Uterus (tissue), 4 donors: ENCODE measurements around the gene ELMO1. TPM values are rescaled to one million over a fixed set of nuclear protein-coding genes. Genes with fewer than 3 reads are reported as not detected.

Experiments
- DNase-seq, 2 donors: peaks; one replicate each; pipeline ENCODE4 v3.0.0-alpha.2; 2019 to 2020
- H3K27ac ChIP-seq, 2 donors: fragments of 200-600 bp; sonication (generic); 1 replicate in 1 of 2; 2 replicates in 1 of 2; pipeline ENCODE4 v1.5.1; 2016 to 2018
- H3K27me3 ChIP-seq, 2 donors: fragments of 200-600 bp; sonication (generic); one replicate each; pipeline ENCODE4 v1.5.1; 2018 to 2019; ENCODE audit warnings: control low read depth in 1 of 2
- H3K36me3 ChIP-seq, 2 donors: fragments of 200-600 bp; sonication (generic); one replicate each; pipeline ENCODE4 v1.5.1; 2019; ENCODE audit warnings: control low read depth in 1 of 2
- H3K4me1 ChIP-seq, 2 donors: fragments of 200-600 bp; sonication (generic); one replicate each; pipeline ENCODE4 v1.5.1; 2018 to 2019; ENCODE audit warnings: control low read depth in 1 of 2
- H3K4me3 ChIP-seq, 2 donors: fragments of 200-600 bp; sonication (generic); 1 replicate in 1 of 2; 2 replicates in 1 of 2; pipeline ENCODE4 v1.5.1; 2018 to 2019; ENCODE audit warnings: mild to moderate bottlenecking in 1 of 2
- H3K9me3 ChIP-seq, 2 donors: fragments of 200-600 bp; sonication (generic); one replicate each; pipeline ENCODE4 v1.5.1; 2019; ENCODE audit warnings: control low read depth in 1 of 2
- POLR2A ChIP-seq, 2 donors: fragments of 450-650 bp; IDR thresholded peaks; one replicate each; pipeline ENCODE4 v1.6.1; 2016; ENCODE audit warnings: antibody characterized with exemption in 2 of 2, mild to moderate bottlenecking in 1 of 2, moderate library complexity in 1 of 2
- intact Hi-C: fragments of 100-400 bp; cut with DNase I; formaldehyde crosslinking; loops from one replicate; pipeline ENCODE4 v1.15.1; 2023; ENCODE audit warnings: low total_unique reads
- total RNA-seq, 4 donors: library from RNA; depleted of rRNA in 3 of 4; stranded (reverse); fragments of >200 nt in 3 of 4; gene quantifications; one replicate each; pipeline versions ENCODE4 v1.1.0 to v1.2.4, GENCODE V29; 2014 to 2023
- TF ChIP-seq, protein P1 (sequence below), 4 experiments: fragments of 200-600 bp in 2 of 4; fragments of 450-650 bp in 2 of 4; sonication (generic) in 2 of 4; IDR thresholded peaks; one replicate each; pipeline ENCODE4 v1.5.1; 2016 to 2019; ENCODE audit warnings: antibody characterized with exemption in 4 of 4, mild to moderate bottlenecking in 2 of 4, moderate library complexity in 1 of 4
- donor health status: DM: yes; HTN: yes; CAD: no.

Gene ELMO1
- total RNA-seq, 4 donors from 2014 or later: 37.9 to 64.7 (median 55.5) TPM

DNA sequence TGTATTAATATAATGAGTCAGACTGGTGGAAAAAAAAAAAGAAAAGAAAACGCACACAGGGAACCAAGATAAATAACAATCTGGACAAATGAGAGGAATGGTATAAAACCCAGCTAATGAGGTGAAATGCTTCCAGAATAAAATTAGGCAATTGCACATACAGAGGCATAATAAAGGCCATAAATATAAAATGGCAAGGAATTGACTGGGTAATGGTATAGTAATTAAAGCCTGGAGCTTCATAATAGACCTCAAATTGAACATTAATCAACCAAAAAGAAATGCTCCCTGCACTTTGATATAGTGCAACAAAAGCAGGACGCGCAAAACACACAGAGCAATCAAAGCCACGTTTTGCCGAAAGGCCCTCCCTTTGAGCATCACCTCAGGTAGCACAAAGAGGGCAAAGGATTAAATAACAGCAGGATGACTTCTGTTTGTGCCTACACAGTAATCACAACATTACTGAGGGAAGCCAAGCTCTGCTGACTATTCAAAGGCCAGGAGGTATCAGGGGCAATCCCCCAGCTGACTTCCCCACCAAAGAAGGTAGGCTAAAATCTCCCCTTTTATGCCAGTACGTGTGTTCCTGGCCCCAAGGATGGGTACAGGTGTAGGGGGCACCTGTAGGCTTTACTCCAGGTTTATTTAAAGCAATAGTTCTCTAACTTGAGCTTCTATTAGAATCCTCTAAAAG lies 343.7 kb downstream of the ELMO1 start:
- Histone ChIP-seq H3K4me3 (no peak overlapping the region), H3K27me3 (no peaks in the 10 kb centered on the region), H3K27ac (no peak overlapping the region), H3K36me3 (no peaks in the 10 kb centered on the region), H3K9me3 (no peaks in the 10 kb centered on the region), H3K4me1 (no peaks in the 10 kb centered on the region)
- TF ChIP-seq, protein P1, sequence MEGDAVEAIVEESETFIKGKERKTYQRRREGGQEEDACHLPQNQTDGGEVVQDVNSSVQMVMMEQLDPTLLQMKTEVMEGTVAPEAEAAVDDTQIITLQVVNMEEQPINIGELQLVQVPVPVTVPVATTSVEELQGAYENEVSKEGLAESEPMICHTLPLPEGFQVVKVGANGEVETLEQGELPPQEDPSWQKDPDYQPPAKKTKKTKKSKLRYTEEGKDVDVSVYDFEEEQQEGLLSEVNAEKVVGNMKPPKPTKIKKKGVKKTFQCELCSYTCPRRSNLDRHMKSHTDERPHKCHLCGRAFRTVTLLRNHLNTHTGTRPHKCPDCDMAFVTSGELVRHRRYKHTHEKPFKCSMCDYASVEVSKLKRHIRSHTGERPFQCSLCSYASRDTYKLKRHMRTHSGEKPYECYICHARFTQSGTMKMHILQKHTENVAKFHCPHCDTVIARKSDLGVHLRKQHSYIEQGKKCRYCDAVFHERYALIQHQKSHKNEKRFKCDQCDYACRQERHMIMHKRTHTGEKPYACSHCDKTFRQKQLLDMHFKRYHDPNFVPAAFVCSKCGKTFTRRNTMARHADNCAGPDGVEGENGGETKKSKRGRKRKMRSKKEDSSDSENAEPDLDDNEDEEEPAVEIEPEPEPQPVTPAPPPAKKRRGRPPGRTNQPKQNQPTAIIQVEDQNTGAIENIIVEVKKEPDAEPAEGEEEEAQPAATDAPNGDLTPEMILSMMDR (IDR thresholded peaks at IDR 0.05): no peak
- TF ChIP-seq POLR2A (IDR thresholded peaks at IDR 0.05): no peak
- intact Hi-C loops: no loop called here
- no peak for DNase-seq

DNA sequence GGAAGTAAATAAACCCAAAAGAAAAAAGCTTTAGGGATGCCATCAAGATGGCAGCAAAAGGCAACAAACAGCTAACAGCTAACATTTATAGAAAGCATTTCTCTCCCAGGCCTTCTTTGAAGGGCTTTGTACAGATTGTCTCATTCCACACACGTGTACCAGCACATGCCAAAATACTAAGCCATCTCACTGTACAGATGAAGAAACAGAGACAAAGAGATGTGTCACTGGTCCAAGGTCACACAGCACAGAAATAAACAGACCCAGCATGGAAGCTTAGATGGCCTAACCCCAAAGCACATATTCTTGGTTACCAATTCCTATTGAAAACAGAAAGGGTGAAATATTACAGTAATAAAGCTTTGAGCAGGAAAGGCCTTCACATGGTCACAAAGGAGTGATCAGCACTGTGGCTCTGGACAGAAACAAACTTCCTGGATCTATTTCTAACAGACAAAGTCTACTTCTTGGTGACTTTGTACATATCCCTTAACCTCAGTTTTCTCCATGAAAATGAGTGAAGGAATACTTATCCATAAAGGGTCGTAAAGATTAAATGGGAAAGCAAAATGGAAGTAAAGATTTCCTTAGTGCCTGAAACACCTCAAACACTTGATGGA lies 346.0 kb downstream of the ELMO1 start:
- Histone ChIP-seq H3K4me1 (no peaks in the 10 kb centered on the region), H3K9me3 (no peaks in the 10 kb centered on the region)

DNA sequence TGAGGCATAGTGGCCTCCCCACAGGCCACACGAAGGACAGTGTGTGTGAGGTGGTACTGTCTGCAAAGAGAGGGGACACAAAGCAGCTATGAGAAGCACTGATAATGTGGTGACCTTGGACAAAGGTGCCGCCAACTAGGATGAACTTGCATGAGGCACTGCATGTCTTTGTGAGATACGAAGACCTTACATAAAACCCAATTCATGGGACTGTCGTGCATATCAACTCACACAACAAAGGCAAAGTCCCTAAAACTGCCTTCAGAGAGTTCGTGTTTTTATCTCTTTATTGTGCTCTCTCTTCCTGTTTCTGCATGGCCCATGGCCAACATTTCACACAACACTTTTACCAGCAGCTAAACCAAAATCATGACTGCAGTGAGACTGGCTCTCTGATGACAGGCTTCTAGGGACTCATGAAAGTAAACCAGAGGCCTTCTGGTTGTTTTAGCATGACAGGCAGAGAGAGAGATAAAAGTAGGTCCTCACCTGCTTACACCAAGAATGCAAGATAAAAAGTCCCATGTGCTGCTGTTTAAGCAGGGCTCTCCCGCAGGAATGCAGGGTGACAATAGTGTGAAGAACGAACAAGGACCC lies 347.8 kb downstream of the ELMO1 start:
- intact Hi-C loops: no loop called here
- no peak overlapping the region for H3K27ac ChIP-seq
- no peak for DNase-seq
- no peaks in the 10 kb centered on the region for H3K4me1 ChIP-seq
- H3K27me3 ChIP-seq: no peaks in the 10 kb centered on the region
- no peak overlapping the region for H3K4me3 ChIP-seq
- H3K9me3 ChIP-seq: no peaks in the 10 kb centered on the region
- H3K36me3 ChIP-seq: no peaks in the 10 kb centered on the region
- no peak for TF ChIP-seq POLR2A (IDR thresholded peaks at IDR 0.05)
- TF ChIP-seq, protein P1 (IDR thresholded peaks at IDR 0.05): no peak

More for the DNA sequence above, 346.0 kb downstream of the ELMO1 start:
- Histone ChIP-seq H3K4me3 (no peak overlapping the region), H3K27me3 (no peaks in the 10 kb centered on the region), H3K36me3 (no peaks in the 10 kb centered on the region), H3K27ac (no peak overlapping the region)
- DNase-seq: no peak
- TF ChIP-seq, protein P1 (IDR thresholded peaks at IDR 0.05): no peak
- intact Hi-C loops: no loop called here

- H3K4me3 ChIP-seq: no peak overlapping the region
- TF ChIP-seq, protein P1 (IDR thresholded peaks at IDR 0.05): no peak
- no peak for TF ChIP-seq POLR2A (IDR thresholded peaks at IDR 0.05)
- no peaks in the 10 kb centered on the region for H3K4me1 ChIP-seq
- no peaks in the 10 kb centered on the region for H3K9me3 ChIP-seq
- H3K36me3 ChIP-seq: no peaks in the 10 kb centered on the region
- H3K27ac ChIP-seq: no peak overlapping the region
- no peak for DNase-seq
- no peaks in the 10 kb centered on the region for H3K27me3 ChIP-seq
- intact Hi-C loops: no loop called here
These were observed 349.9 kb downstream of the ELMO1 start for GRCh38 chr7:37098762-37099161.

DNA sequence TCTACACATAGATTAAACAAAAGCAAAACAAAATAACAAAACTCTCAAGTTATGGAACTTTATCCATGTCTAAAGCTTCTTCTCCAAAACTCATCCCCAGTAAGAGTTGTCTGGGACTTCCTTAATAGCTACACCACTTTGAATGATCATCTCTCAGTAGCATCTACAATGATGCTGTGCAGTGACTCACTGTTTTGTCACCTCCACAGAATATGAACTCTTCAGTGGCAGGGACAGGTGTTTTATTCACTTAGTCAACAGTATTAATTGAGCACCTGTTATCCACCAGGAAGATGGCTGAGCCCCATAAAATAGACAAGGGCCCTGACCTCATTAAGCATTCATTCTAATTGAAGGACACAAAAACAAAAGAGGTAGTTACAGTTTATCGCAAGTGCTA lies 350.7 kb downstream of the ELMO1 start:
- Histone ChIP-seq H3K27ac (no peak overlapping the region), H3K36me3 (no peaks in the 10 kb centered on the region), H3K4me1 (no peaks in the 10 kb centered on the region), H3K4me3 (no peak overlapping the region), H3K27me3 (no peaks in the 10 kb centered on the region), H3K9me3 (no peaks in the 10 kb centered on the region)
- intact Hi-C loops: no loop called here
- DNase-seq: no peak
- TF ChIP-seq POLR2A (IDR thresholded peaks at IDR 0.05): no peak
- TF ChIP-seq, protein P1 (IDR thresholded peaks at IDR 0.05): no peak
